HepG2 (cell line): Measurements from ENCODE around the gene GOLGA8J. TPM values are rescaled to one million over a fixed set of nuclear protein-coding genes. Genes with fewer than 3 reads are reported as not detected.

ENCODE experiments used
- ATAC-seq: fragments of 200-7000 bp; cut with Tn5 transposase; 3 replicates; pipeline ENCODE4 v1.9.1; 2020; ENCODE audit warnings: mild to moderate bottlenecking, moderate library complexity
- BruUV-seq: library from RNA; stranded (reverse); fragments of 400-500 nt; replicated peaks from 2 replicates; lab custom pipeline; 2021; lab: Mats Ljungman, UMichigan
- CTCF ChIA-PET: fragments of 300-600 bp; formaldehyde crosslinking; extraction: SDS; loops from one replicate; lab custom pipeline; 2021; ENCODE audit warnings: low total read pairs, inconsistent platforms, low intra/inter-chr PET ratio; lab: Yijun Ruan, JAX
- POLR2A ChIA-PET: fragments of 350-600 bp; sonication (Branson Sonifier 250); formaldehyde crosslinking; loops from one replicate; lab custom pipeline; 2020; ENCODE audit warnings: antibody characterized with exemption, inconsistent platforms; lab: Yijun Ruan, JAX
- DNase-seq: peaks from one replicate; pipeline ENCODE4 v3.0.0-alpha.2; 2015; ENCODE audit warnings: low spot score
- FAIRE-seq: peaks from 3 replicates; lab custom pipeline; 2011; peaks lifted over from hg19 to GRCh38; lab: Jason Lieb, UNC
- H2AFZ ChIP-seq: one replicate; pipeline ENCODE4 v1.6.1; 2011; ENCODE audit warnings: low read length, inconsistent platforms
- H3K27ac ChIP-seq: fragments of 300-600 bp; 3 replicates; pipeline ENCODE4 v1.8.0; 2011; ENCODE audit warnings: mixed run types, mild to moderate bottlenecking, mixed read lengths, low read length, inconsistent platforms; ENCODE audit not compliant: insufficient read depth; ENCODE audit errors: extremely low read length
- H3K27me3 ChIP-seq, 2 experiments: fragments of 200-600 bp in 1 of 2; 2 replicates in 1 of 2; 3 replicates in 1 of 2; pipeline versions ENCODE4 v1.6.0 to v1.8.0; 2011; ENCODE audit warnings: low read length in 2 of 2, mild to moderate bottlenecking in 2 of 2, moderate library complexity in 2 of 2, inconsistent platforms in 1 of 2; ENCODE audit not compliant: insufficient read depth in 2 of 2, control insufficient read depth in 1 of 2
- H3K36me3 ChIP-seq, 2 experiments: fragments of 200-600 bp in 1 of 2; replicated peaks in 1 of 2; 2 replicates in 1 of 2; 3 replicates in 1 of 2; pipeline versions ENCODE4 v1.5.1 to v1.8.0; 2011; ENCODE audit warnings: low read length in 2 of 2, inconsistent platforms in 1 of 2; ENCODE audit not compliant: insufficient read depth in 2 of 2, control insufficient read depth in 1 of 2
- H3K4me1 ChIP-seq: 2 replicates; pipeline ENCODE4 v1.5.1; 2012; ENCODE audit warnings: low read length, inconsistent platforms; ENCODE audit not compliant: insufficient read depth
- H3K4me2 ChIP-seq: 2 replicates; pipeline ENCODE4 v1.6.0; 2011; ENCODE audit warnings: low read depth, low read length, inconsistent platforms
- H3K4me3 ChIP-seq, 3 experiments: fragments of 200-600 bp in 1 of 3; sonication (generic), shearing (Covaris generic) in 1 of 3; replicated peaks in 1 of 3; 2 replicates each; pipeline ENCODE4 v1.5.1; 2011 to 2016; ENCODE audit warnings: low read length in 3 of 3, inconsistent platforms in 2 of 3, low read depth in 2 of 3, mild to moderate bottlenecking in 2 of 3, control low read depth in 1 of 3, mixed read lengths in 1 of 3; ENCODE audit not compliant: insufficient read depth in 1 of 3
- H3K79me2 ChIP-seq: one replicate; pipeline ENCODE4 v1.6.1; 2011; ENCODE audit warnings: low read length, inconsistent platforms; ENCODE audit not compliant: insufficient read depth
- H3K9ac ChIP-seq: 2 replicates; pipeline ENCODE4 v1.6.0; 2011; ENCODE audit warnings: mild to moderate bottlenecking, low read depth, low read length, inconsistent platforms; ENCODE audit not compliant: insufficient read depth
- H3K9me3 ChIP-seq: 2 replicates; pipeline ENCODE4 v1.5.1; 2012; ENCODE audit warnings: mild to moderate bottlenecking, low read length
- H4K20me1 ChIP-seq: 2 replicates; pipeline ENCODE4 v1.6.0; 2011; ENCODE audit warnings: inconsistent platforms, mild to moderate bottlenecking, low read length, moderate library complexity; ENCODE audit not compliant: insufficient read depth
- CREM ChIP-seq, 2 experiments: sonication (generic) in 1 of 2; formaldehyde crosslinking in 1 of 2; IDR thresholded peaks; 2 replicates each; pipeline versions ENCODE4 v1.4.0 to v1.6.1; 2016 to 2020; ENCODE audit warnings: antibody characterized with exemption in 1 of 2, mild to moderate bottlenecking in 1 of 2, missing genetic modification reagents in 1 of 2
- MED8 ChIP-seq: sonication (generic); formaldehyde crosslinking; IDR thresholded peaks from 2 replicates; pipeline ENCODE4 v1.8.1; 2023; ENCODE audit warnings: mild to moderate bottlenecking, missing genetic modification reagents; ENCODE audit not compliant: insufficient replicate concordance
- NFATC3 ChIP-seq: sonication (generic); formaldehyde crosslinking; IDR thresholded peaks from 2 replicates; pipeline ENCODE4 v1.5.1; 2020; ENCODE audit warnings: mild to moderate bottlenecking, missing genetic modification reagents
- NKX3-1 ChIP-seq: sonication (generic); formaldehyde crosslinking; IDR thresholded peaks from 2 replicates; pipeline ENCODE4 v1.5.0; 2020; ENCODE audit warnings: missing genetic modification reagents
- SP2 ChIP-seq: sonication (generic); formaldehyde crosslinking; IDR thresholded peaks from 2 replicates; pipeline ENCODE4 v1.5.1; 2020; ENCODE audit warnings: mild to moderate bottlenecking, missing genetic modification reagents
- SUZ12 ChIP-seq: fragments of 150-350 bp; IDR thresholded peaks from 2 replicates; pipeline ENCODE4 v1.6.1; 2014; ENCODE audit warnings: low read depth, low read length
- TRIM24 ChIP-seq: sonication (generic); formaldehyde crosslinking; IDR thresholded peaks from 2 replicates; pipeline ENCODE4 v1.8.0; 2022; ENCODE audit warnings: mild to moderate bottlenecking, missing genetic modification reagents
- ZNF225 ChIP-seq: sonication (generic); formaldehyde crosslinking; IDR thresholded peaks from 2 replicates; pipeline ENCODE4 v1.4.0; 2020; ENCODE audit warnings: mild to moderate bottlenecking, missing genetic modification reagents
- ZNF451 ChIP-seq: sonication (generic); formaldehyde crosslinking; IDR thresholded peaks from 2 replicates; pipeline ENCODE4 v1.5.0; 2020; ENCODE audit warnings: mild to moderate bottlenecking, missing genetic modification reagents
- ZNF670 ChIP-seq: sonication (generic); formaldehyde crosslinking; IDR thresholded peaks from 2 replicates; pipeline ENCODE4 v1.8.0; 2022; ENCODE audit warnings: mild to moderate bottlenecking, missing genetic modification reagents, borderline replicate concordance
- ZNF768 ChIP-seq: sonication (generic); formaldehyde crosslinking; IDR thresholded peaks from 2 replicates; pipeline ENCODE4 v1.4.0; 2020; ENCODE audit warnings: missing genetic modification reagents
- ZSCAN31 ChIP-seq: sonication (generic); formaldehyde crosslinking; IDR thresholded peaks from 2 replicates; pipeline ENCODE4 v1.5.0; 2020; ENCODE audit warnings: low read depth, mild to moderate bottlenecking, missing genetic modification reagents
- WGBS: methylation state at CpG from one replicate; pipeline ENCODE4 v1.1.6; 2017; ENCODE audit warnings: low lambda C conversion rate; 5-methylcytosine and 5-hydroxymethylcytosine counted together
- in situ Hi-C: cut with HindIII; loops from 2 replicates; pipeline ENCODE4 v1.10.0; 2017; ENCODE audit warnings: low pct_unique_long_range_greater_than_20kb; ENCODE audit not compliant: extremely low pct_ligation_motif_present
- intact Hi-C: fragments of 100-400 bp; cut with micrococcal nuclease; formaldehyde crosslinking; loops from one replicate; pipeline ENCODE4 v1.10.0; 2022; ENCODE audit not compliant: unreplicated experiment
- polyA plus RNA-seq, 8 experiments: library from polyadenylated mRNA; depleted of rRNA in 3 of 8; stranded (reverse) in 7 of 8; unstranded in 1 of 8; fragments of >200 nt; fragmentation: Illumina TruSeq in 4 of 8; extraction: Trizol in 4 of 8; gene quantifications; 2 replicates each; pipeline versions ENCODE4 v1.2.1 to v1.2.3, GENCODE V29; 2011 to 2016; ENCODE audit warnings: low read depth in 4 of 8, missing spikeins in 1 of 8, mixed read lengths in 1 of 8; ENCODE audit not compliant: insufficient read depth in 1 of 8
- total RNA-seq, 5 experiments: library from RNA; depleted of rRNA; stranded (reverse); fragments of >200 nt; fragmentation: Illumina TruSeq; extraction: Trizol; gene quantifications; 2 replicates each; pipeline ENCODE4 v1.2.3, GENCODE V29; 2016; ENCODE audit warnings: low read depth in 1 of 5

Gene GOLGA8J
- total and polyA plus RNA-seq, 2 of the 13 experiments (the other 11 are each of a cell fraction or from before 2014, with no cell fraction given), result 0.05 TPM; not detected in 1

DNA sequence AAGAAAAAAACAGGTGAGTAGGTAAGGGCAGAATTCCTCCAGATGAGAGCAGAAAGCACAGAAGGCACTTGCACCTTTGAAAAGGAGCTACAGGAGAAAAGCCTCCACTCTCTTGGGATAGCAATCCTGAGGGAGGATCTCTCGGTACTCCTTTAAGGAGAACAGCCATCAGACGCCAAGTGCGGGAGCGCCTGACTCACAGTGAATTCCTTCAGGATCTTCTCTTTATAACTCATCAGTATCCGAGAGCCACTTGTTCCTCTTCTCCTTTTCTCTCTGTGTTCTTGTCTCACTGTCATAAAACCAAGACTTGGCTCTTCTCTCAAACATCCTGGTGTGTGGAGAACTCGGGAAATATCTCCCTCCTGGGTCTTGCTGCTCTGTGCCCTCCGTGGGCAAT lies 10.1 kb upstream of the GOLGA8J start:
- ChIA-PET CTCF (no interaction called here), POLR2A (no interaction called here)
- FAIRE-seq (no peak), ATAC-seq (no peak)
- Histone ChIP-seq H3K9ac (no peak overlapping the region), H3K36me3 (no peaks in the 10 kb centered on the region), H3K9me3 (no peaks in the 10 kb centered on the region), H3K27ac (no peak overlapping the region), H4K20me1 (no peaks in the 10 kb centered on the region), H3K4me1 (no peaks in the 10 kb centered on the region), H3K4me2 (no peak overlapping the region), H3K4me3 (no peak overlapping the region)
- intact Hi-C loops, result loop anchor here (10.0 kb wide), 2 partner anchors 128 to 408 kb away; no protein-coding TSS in a partner anchor
- WGBS, result 48% methylated on average over 6 of the region's 7 CpGs
- no peak for TF ChIP-seq MED8 (CRISPR knock-in tag)
- TF ChIP-seq ZNF451 (CRISPR knock-in tag), result no peak
- TF ChIP-seq ZSCAN31 (CRISPR knock-in tag), result no peak
- no peak for TF ChIP-seq ZNF768 (CRISPR knock-in tag)
- TF ChIP-seq NKX3-1 (CRISPR knock-in tag), result no peak
- no peak for TF ChIP-seq SUZ12
- no peak for TF ChIP-seq ZNF670
- TF ChIP-seq TRIM24 (CRISPR knock-in tag), result no peak
- TF ChIP-seq NFATC3, result no peak
- TF ChIP-seq ZNF225, result no peak
- TF ChIP-seq CREM (IDR thresholded peaks at IDR 0.05), result no peak
- no peak for TF ChIP-seq CREM (CRISPR knock-in tag; IDR thresholded peaks at IDR 0.05)
- no peak for TF ChIP-seq SP2 (CRISPR knock-in tag)
- TF ChIP-seq, all 625 proteins: peak for 0
- Histone ChIP-seq H2AFZ (no peak overlapping the region), H3K79me2 (no peaks in the 10 kb centered on the region), H3K27me3 (peaks cover 0 to 3% of the 10 kb centered on the region in 2 experiments; a peak in 1 of 5 replicates)
- in situ Hi-C loops, result loop anchor here (25.0 kb wide), 1 partner anchor 410 kb away; no protein-coding TSS in a partner anchor
- DNase-seq, result no peak
- BruUV-seq, result no TSS peak
